ENCODE data around the gene FBXL19. TPM values are rescaled to one million over a fixed set of nuclear protein-coding genes. Genes with fewer than 3 reads are reported as not detected.
A peak's percentile ranks its signal among the peaks of the same experiment; 100 is the strongest.

FBXL19 gene
- total RNA-seq, 1 experiment from 2014 or later, result 24.5 TPM

DNA sequence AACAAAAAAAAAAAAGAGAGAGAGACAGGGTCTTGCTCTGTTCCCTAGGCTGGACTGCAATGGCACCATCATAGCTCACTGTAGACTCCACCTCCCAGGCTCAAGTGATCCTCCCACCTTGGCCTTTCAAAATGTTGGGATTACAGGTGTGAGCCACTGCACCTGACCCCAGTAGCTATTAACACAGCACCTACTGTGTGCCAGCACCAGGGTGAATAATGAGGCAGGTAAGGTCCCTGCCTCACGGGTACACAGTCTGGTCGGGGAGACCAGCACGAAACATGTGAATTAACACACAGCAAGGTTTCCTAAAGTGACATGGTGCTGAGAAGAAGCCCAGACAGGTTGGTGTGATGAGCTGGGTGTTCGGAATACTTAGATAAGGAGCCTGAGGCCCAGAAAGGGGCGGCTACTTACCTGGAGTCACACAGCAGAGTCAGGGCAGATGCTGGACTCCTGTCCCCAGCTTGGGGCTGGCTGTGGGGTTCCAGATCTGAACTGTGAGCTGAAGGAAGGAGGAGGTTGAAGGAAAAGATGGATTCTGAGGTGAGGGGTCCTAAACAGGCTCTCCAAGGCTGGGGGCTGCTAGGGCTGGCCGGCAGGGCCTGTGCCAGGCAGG is 10.5 kb upstream of the FBXL19 start:
- no peak overlapping the region for H3K4me3 ChIP-seq (ENCODE audit: low read length)
- H3K36me3 ChIP-seq (ENCODE audit: insufficient read depth, low read length), result no peaks in the 10 kb centered on the region
- H3K9me3 ChIP-seq (ENCODE audit: low read length), result no peaks in the 10 kb centered on the region
- H3K27me3 ChIP-seq (ENCODE audit: low read length), result no peaks in the 10 kb centered on the region
- no peaks in the 10 kb centered on the region for H4K20me1 ChIP-seq (ENCODE audit: insufficient read depth, low read depth, low read length)
- H3K9me2 ChIP-seq (replicated peaks; ENCODE audit: insufficient read depth, low read length), result no peaks in the 10 kb centered on the region
- DNase-seq, result peak; percentile 34
- H3K4me2 ChIP-seq (ENCODE audit: low read depth, low read length, poor library complexity, severe bottlenecking), result no peak overlapping the region
- H3K4me1 ChIP-seq (ENCODE audit: low read length), result peaks cover 6% of the 10 kb centered on the region
- H2AFZ ChIP-seq (ENCODE audit: low read length), result no peak overlapping the region
- H3K27ac ChIP-seq (ENCODE audit: low read length), result no peak overlapping the region
- H3K79me2 ChIP-seq (ENCODE audit: low read length), result no peaks in the 10 kb centered on the region
- H3K9ac ChIP-seq (ENCODE audit: low read length), result no peak overlapping the region

GRCh38 chr16:30914830-30915229 is 8.5 kb upstream of the FBXL19 start:
- Histone ChIP-seq H2AFZ (ENCODE audit: low read length) (no peak overlapping the region), H3K9me3 (ENCODE audit: low read length) (no peaks in the 10 kb centered on the region), H3K36me3 (ENCODE audit: insufficient read depth, low read length) (no peaks in the 10 kb centered on the region), H3K79me2 (ENCODE audit: low read length) (no peaks in the 10 kb centered on the region), H3K27me3 (ENCODE audit: low read length) (no peaks in the 10 kb centered on the region), H3K9me2 (replicated peaks; ENCODE audit: insufficient read depth, low read length) (no peaks in the 10 kb centered on the region), H3K4me1 (ENCODE audit: low read length) (peaks cover 6% of the 10 kb centered on the region), H4K20me1 (ENCODE audit: insufficient read depth, low read depth, low read length) (no peaks in the 10 kb centered on the region), H3K4me2 (ENCODE audit: low read depth, low read length, poor library complexity, severe bottlenecking) (no peak overlapping the region), H3K4me3 (ENCODE audit: low read length) (no peak overlapping the region), H3K9ac (ENCODE audit: low read length) (no peak overlapping the region), H3K27ac (ENCODE audit: low read length) (no peak overlapping the region)
- DNase-seq, result peak; percentile 75

GRCh38 chr16:30918614-30919013 is 4.8 kb upstream of the FBXL19 start:
- no peak overlapping the region for H3K4me2 ChIP-seq (ENCODE audit: low read depth, low read length, poor library complexity, severe bottlenecking)
- H3K9ac ChIP-seq (ENCODE audit: low read length), result no peak overlapping the region
- no peaks in the 10 kb centered on the region for H3K79me2 ChIP-seq (ENCODE audit: low read length)
- no peaks in the 10 kb centered on the region for H3K9me2 ChIP-seq (replicated peaks; ENCODE audit: insufficient read depth, low read length)
- H3K9me3 ChIP-seq (ENCODE audit: low read length), result no peaks in the 10 kb centered on the region
- H3K27me3 ChIP-seq (ENCODE audit: low read length), result no peaks in the 10 kb centered on the region
- H3K4me1 ChIP-seq (ENCODE audit: low read length), result peaks cover 15% of the 10 kb centered on the region
- DNase-seq, result peak; percentile 34
- no peak overlapping the region for H2AFZ ChIP-seq (ENCODE audit: low read length)
- no peak overlapping the region for H3K4me3 ChIP-seq (ENCODE audit: low read length)
- H3K36me3 ChIP-seq (ENCODE audit: insufficient read depth, low read length), result no peaks in the 10 kb centered on the region
- H4K20me1 ChIP-seq (ENCODE audit: insufficient read depth, low read depth, low read length), result no peaks in the 10 kb centered on the region
- H3K27ac ChIP-seq (ENCODE audit: low read length), result no peak overlapping the region

DNA sequence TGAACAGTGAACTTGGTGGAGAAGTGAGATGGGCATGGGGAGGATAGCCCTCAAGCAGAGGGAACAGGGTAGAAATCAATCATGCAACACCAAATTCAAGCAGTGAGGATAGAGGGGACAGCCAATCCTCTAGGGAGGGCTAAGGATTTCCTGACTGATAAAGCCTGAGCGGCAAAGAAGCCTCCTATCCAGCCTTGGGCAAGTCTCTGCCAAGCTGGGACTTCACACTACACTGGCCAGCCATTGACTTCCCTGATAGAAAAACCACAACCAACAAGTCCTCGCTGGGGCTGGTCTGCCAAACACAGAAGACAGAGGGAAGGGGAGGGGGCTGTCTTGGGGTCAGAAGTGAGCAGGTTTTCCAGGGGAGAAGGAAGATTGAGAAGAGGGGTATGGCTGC is 2.5 kb upstream of the FBXL19 start:
- no peak overlapping the region for H2AFZ ChIP-seq (ENCODE audit: low read length)
- H4K20me1 ChIP-seq (ENCODE audit: insufficient read depth, low read depth, low read length), result no peaks in the 10 kb centered on the region
- H3K4me2 ChIP-seq (ENCODE audit: low read depth, low read length, poor library complexity, severe bottlenecking), result no peak overlapping the region
- peaks cover 20% of the 10 kb centered on the region for H3K4me1 ChIP-seq (ENCODE audit: low read length)
- DNase-seq, result no peak
- no peak overlapping the region for H3K4me3 ChIP-seq (ENCODE audit: low read length)
- no peaks in the 10 kb centered on the region for H3K9me2 ChIP-seq (replicated peaks; ENCODE audit: insufficient read depth, low read length)
- H3K9ac ChIP-seq (ENCODE audit: low read length), result no peak overlapping the region
- no peaks in the 10 kb centered on the region for H3K36me3 ChIP-seq (ENCODE audit: insufficient read depth, low read length)
- H3K27me3 ChIP-seq (ENCODE audit: low read length), result no peaks in the 10 kb centered on the region
- peaks cover 11% of the 10 kb centered on the region for H3K79me2 ChIP-seq (ENCODE audit: low read length)
- no peak overlapping the region for H3K27ac ChIP-seq (ENCODE audit: low read length)
- no peaks in the 10 kb centered on the region for H3K9me3 ChIP-seq (ENCODE audit: low read length)

GRCh38 chr16:30921459-30921747 is 2.0 kb upstream of the FBXL19 start:
- Histone ChIP-seq H3K9me2 (replicated peaks; ENCODE audit: insufficient read depth, low read length) (no peaks in the 10 kb centered on the region), H3K4me1 (ENCODE audit: low read length) (peaks cover 20% of the 10 kb centered on the region), H3K4me3 (ENCODE audit: low read length) (peak overlapping the region; percentile 68; the same call in 1 of the 2 replicates), H3K4me2 (ENCODE audit: low read depth, low read length, poor library complexity, severe bottlenecking) (peak overlapping the region; percentile 76), H4K20me1 (ENCODE audit: insufficient read depth, low read depth, low read length) (no peaks in the 10 kb centered on the region), H3K27me3 (ENCODE audit: low read length) (no peaks in the 10 kb centered on the region), H2AFZ (ENCODE audit: low read length) (peak overlapping the region; percentile 29; the same call in 1 of the 2 replicates), H3K36me3 (ENCODE audit: insufficient read depth, low read length) (no peaks in the 10 kb centered on the region), H3K9me3 (ENCODE audit: low read length) (no peaks in the 10 kb centered on the region), H3K79me2 (ENCODE audit: low read length) (peaks cover 11% of the 10 kb centered on the region), H3K27ac (ENCODE audit: low read length) (no peak overlapping the region), H3K9ac (ENCODE audit: low read length) (no peak overlapping the region; the same call in 1 of the 2 replicates)
- DNase-seq, result no peak

DNA sequence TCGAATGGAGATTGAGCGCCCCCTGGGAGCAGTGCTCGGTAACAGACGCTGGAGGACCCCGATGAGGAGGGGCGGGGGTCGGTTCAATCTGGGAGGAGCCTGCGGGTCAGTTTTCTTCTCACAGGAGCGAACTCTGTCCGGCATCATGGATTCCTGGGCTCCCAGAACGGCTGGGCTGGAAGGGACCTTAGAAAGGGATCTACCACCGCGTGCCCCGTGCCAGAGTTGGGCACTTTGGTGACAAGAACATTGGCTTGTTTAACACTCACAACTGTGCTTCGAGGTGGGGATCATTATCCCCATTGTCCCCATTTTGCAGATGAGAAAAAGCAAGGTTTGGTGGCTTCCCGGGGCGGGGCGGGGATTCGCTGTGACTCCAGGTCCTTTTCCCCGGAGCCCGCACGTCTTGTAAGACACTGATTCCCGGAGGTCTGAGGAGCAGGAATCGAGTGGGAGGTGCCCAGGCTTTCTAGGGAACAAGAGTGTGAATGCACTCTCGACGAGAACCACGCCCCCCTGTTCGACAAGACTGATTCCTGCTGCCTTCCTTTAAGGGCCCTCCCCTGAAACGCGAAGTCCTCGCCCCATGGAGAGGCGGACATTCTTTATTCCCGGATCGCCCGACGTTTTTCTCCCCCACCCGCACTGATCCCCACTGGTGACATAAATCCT is 1.5 kb upstream of the FBXL19 start:
- no peaks in the 10 kb centered on the region for H3K36me3 ChIP-seq (ENCODE audit: insufficient read depth, low read length)
- peak overlapping the region; percentile 63; the same call in 1 of the 2 replicates for H2AFZ ChIP-seq (ENCODE audit: low read length)
- peak overlapping the region; percentile 66 for H3K9ac ChIP-seq (ENCODE audit: low read length)
- peak overlapping the region; percentile 41; the same call in 1 of the 2 replicates for H3K27ac ChIP-seq (ENCODE audit: low read length)
- peaks cover 14% of the 10 kb centered on the region for H3K79me2 ChIP-seq (ENCODE audit: low read length)
- no peaks in the 10 kb centered on the region for H3K27me3 ChIP-seq (ENCODE audit: low read length)
- H3K9me2 ChIP-seq (replicated peaks; ENCODE audit: insufficient read depth, low read length), result no peaks in the 10 kb centered on the region
- peak; percentile 96 for DNase-seq
- no peaks in the 10 kb centered on the region for H3K9me3 ChIP-seq (ENCODE audit: low read length)
- peak overlapping the region; percentile 76 for H3K4me2 ChIP-seq (ENCODE audit: low read depth, low read length, poor library complexity, severe bottlenecking)
- peak overlapping the region; percentile 68 for H3K4me3 ChIP-seq (ENCODE audit: low read length)
- peaks cover 20% of the 10 kb centered on the region for H3K4me1 ChIP-seq (ENCODE audit: low read length)
- no peaks in the 10 kb centered on the region for H4K20me1 ChIP-seq (ENCODE audit: insufficient read depth, low read depth, low read length)

GRCh38 chr16:30922420-30922959 is 882 bp upstream of the FBXL19 start:
- H3K9me3 ChIP-seq (ENCODE audit: low read length), result no peaks in the 10 kb centered on the region
- H3K9me2 ChIP-seq (replicated peaks; ENCODE audit: insufficient read depth, low read length), result no peaks in the 10 kb centered on the region
- H3K27me3 ChIP-seq (ENCODE audit: low read length), result no peaks in the 10 kb centered on the region
- H3K4me3 ChIP-seq (ENCODE audit: low read length), result peak overlapping the region; percentile 82
- H2AFZ ChIP-seq (ENCODE audit: low read length), result peak overlapping the region; percentile 84; the same call in 1 of the 2 replicates
- DNase-seq, result peak; percentile 100
- peak overlapping the region; percentile 73 for H3K9ac ChIP-seq (ENCODE audit: low read length)
- H3K79me2 ChIP-seq (ENCODE audit: low read length), result peaks cover 14% of the 10 kb centered on the region
- H3K4me1 ChIP-seq (ENCODE audit: low read length), result peaks cover 21% of the 10 kb centered on the region
- peak overlapping the region; percentile 73 for H3K27ac ChIP-seq (ENCODE audit: low read length)
- H4K20me1 ChIP-seq (ENCODE audit: insufficient read depth, low read depth, low read length), result no peaks in the 10 kb centered on the region
- H3K36me3 ChIP-seq (ENCODE audit: insufficient read depth, low read length), result no peaks in the 10 kb centered on the region
- H3K4me2 ChIP-seq (ENCODE audit: low read depth, low read length, poor library complexity, severe bottlenecking), result peak overlapping the region; percentile 87

DNA sequence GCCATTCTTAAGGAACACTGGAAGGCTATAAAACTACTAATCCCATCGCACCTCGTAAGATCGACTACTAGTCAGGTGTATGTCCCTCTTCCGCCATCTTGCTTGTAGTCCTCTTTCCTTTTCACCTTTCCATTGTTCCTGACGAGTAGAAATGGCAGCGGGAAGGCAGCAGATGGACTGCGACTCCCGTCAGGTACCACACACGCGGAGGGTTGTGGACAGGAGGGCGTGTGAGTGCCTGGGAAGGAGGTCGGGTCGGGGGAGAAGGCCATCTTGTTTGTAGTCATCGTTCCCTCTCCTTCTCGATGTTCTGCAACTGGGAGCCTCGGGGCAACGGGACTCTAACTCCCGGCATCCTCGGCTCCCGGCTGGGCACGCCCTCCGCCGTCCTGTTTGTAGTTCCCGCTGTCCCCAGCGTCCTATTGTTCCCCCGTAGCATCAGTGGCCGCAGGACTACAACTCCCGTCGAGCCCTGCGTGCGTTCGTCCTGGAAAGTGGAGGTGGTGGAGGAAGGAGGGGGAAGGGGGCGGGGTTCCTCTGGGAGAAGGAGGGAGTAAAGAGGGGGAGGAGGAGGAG is 324 bp upstream of the FBXL19 start:
- Histone ChIP-seq H3K79me2 (ENCODE audit: low read length) (peaks cover 14% of the 10 kb centered on the region), H4K20me1 (ENCODE audit: insufficient read depth, low read depth, low read length) (no peaks in the 10 kb centered on the region), H3K27me3 (ENCODE audit: low read length) (no peaks in the 10 kb centered on the region), H3K4me1 (ENCODE audit: low read length) (peaks cover 22% of the 10 kb centered on the region), H3K4me3 (ENCODE audit: low read length) (peak overlapping the region; percentile 82), H3K36me3 (ENCODE audit: insufficient read depth, low read length) (no peaks in the 10 kb centered on the region), H3K9me2 (replicated peaks; ENCODE audit: insufficient read depth, low read length) (no peaks in the 10 kb centered on the region), H3K27ac (ENCODE audit: low read length) (peak overlapping the region; percentile 75), H3K9ac (ENCODE audit: low read length) (peak overlapping the region; percentile 78), H3K9me3 (ENCODE audit: low read length) (no peaks in the 10 kb centered on the region), H3K4me2 (ENCODE audit: low read depth, low read length, poor library complexity, severe bottlenecking) (peak overlapping the region; percentile 87), H2AFZ (ENCODE audit: low read length) (peak overlapping the region; percentile 84; the same call in 1 of the 2 replicates)
- DNase-seq, result peak; percentile 99
